Stimulated activated CD4-positive, alpha-beta T cell treated with anti-CD3 and anti-CD28 coated beads, Interleukin-12 subunit alpha, Interleukin-12 subunit beta, amount 100 ng/mL, for 4 hours (primary cell): Measurements from ENCODE around the gene EP300.
A peak's percentile ranks its signal among the peaks of the same experiment; 100 is the strongest.
"Not testable (repeated sequence)": the region's sequence is repeated elsewhere in the genome, so short reads cannot be mapped to it uniquely, and the experiment has no call there.

Source experiments
- DNase-seq: peaks from one replicate; pipeline ENCODE4 v3.0.0-alpha.2; 2020

EP300 gene

GRCh38 chr22:41092023-41092817, at the start of gene EP300:
TSS of gene EP300 (plus strand) at chr22:41092592. CDS start at chr22:41093005, 413 bp downstream.
- peak; percentile 77 for DNase-seq

GRCh38 chr22:41043722-41044121, 48.7 kb upstream of the EP300 start:
- no peak for DNase-seq

- not testable (repeated sequence) for DNase-seq
Observed at GRCh38 chr22:41045575-41045974, 46.8 kb upstream of the EP300 start.

- DNase-seq, result no peak
Observed at GRCh38 chr22:41047801-41048211, 44.6 kb upstream of the EP300 start.

GRCh38 chr22:41048345-41048744, 44.0 kb upstream of the EP300 start:
- DNase-seq, result not testable (repeated sequence)

- DNase-seq, result no peak
Observed at GRCh38 chr22:41048791-41049717, 43.3 kb upstream of the EP300 start.

- not testable (repeated sequence) for DNase-seq
Observed at GRCh38 chr22:41049795-41050194, 42.6 kb upstream of the EP300 start.

GRCh38 chr22:41050883-41051282, 41.5 kb upstream of the EP300 start:
- no peak for DNase-seq

GRCh38 chr22:41052661-41053490, 39.5 kb upstream of the EP300 start:
- DNase-seq, result no peak

GRCh38 chr22:41057076-41057475, 35.3 kb upstream of the EP300 start:
- no peak for DNase-seq

- DNase-seq, result no peak
Observed at GRCh38 chr22:41062146-41062545, 30.2 kb upstream of the EP300 start.

GRCh38 chr22:41064326-41064725, 28.1 kb upstream of the EP300 start:
- not testable (repeated sequence) for DNase-seq

- DNase-seq, result not testable (repeated sequence)
Observed at GRCh38 chr22:41066341-41066740, 26.1 kb upstream of the EP300 start.

GRCh38 chr22:41067968-41068367, 24.4 kb upstream of the EP300 start:
- not testable (repeated sequence) for DNase-seq

GRCh38 chr22:41070665-41071331, 21.6 kb upstream of the EP300 start:
- no peak for DNase-seq

GRCh38 chr22:41074061-41074460, 18.3 kb upstream of the EP300 start:
- DNase-seq, result no peak

GRCh38 chr22:41074466-41074865, 17.9 kb upstream of the EP300 start:
- DNase-seq, result no peak

GRCh38 chr22:41074941-41075710, 17.3 kb upstream of the EP300 start:
- DNase-seq, result no peak

- DNase-seq, result no peak
Observed at GRCh38 chr22:41075946-41076345, 16.4 kb upstream of the EP300 start.

GRCh38 chr22:41076857-41077256, 15.5 kb upstream of the EP300 start:
- DNase-seq, result no peak

- no peak for DNase-seq
Observed at GRCh38 chr22:41078931-41079330, 13.5 kb upstream of the EP300 start.
